KMS-11 (cell line): ENCODE data around the gene UBASH3A.

Experiments
- H2AFZ ChIP-seq: fragments of 200-600 bp; sonication (generic); 2 replicates; pipeline ENCODE4 v1.6.1; 2016; ENCODE audit warnings: antibody characterized with exemption, mixed run types, low read depth
- H3K27ac ChIP-seq: fragments of 200-600 bp; sonication (generic); 2 replicates; pipeline ENCODE4 v1.6.1; 2016; ENCODE audit warnings: mild to moderate bottlenecking, mixed run types
- H3K27me3 ChIP-seq: fragments of 200-600 bp; sonication (generic); 2 replicates; pipeline ENCODE4 v1.6.1; 2017; ENCODE audit warnings: mild to moderate bottlenecking, low read depth, mixed run types, moderate library complexity; ENCODE audit not compliant: insufficient read depth
- H3K36me3 ChIP-seq: fragments of 200-600 bp; sonication (generic); 2 replicates; pipeline ENCODE4 v1.6.1; 2017; ENCODE audit warnings: mild to moderate bottlenecking, mixed run types; ENCODE audit not compliant: insufficient read depth
- H3K4me1 ChIP-seq: fragments of 200-600 bp; sonication (generic); 2 replicates; pipeline ENCODE4 v1.6.1; 2016; ENCODE audit warnings: mild to moderate bottlenecking, low read depth, mixed run types; ENCODE audit not compliant: poor library complexity, severe bottlenecking
- H3K4me2 ChIP-seq: fragments of 200-600 bp; sonication (generic); 2 replicates; pipeline ENCODE4 v1.7.0; 2016; ENCODE audit warnings: mild to moderate bottlenecking, mixed run types
- H3K4me3 ChIP-seq: fragments of 200-600 bp; sonication (generic); IDR thresholded peaks from 2 replicates; pipeline ENCODE4 v1.6.1; 2017; ENCODE audit warnings: low read depth, low read length, mixed read lengths; ENCODE audit not compliant: insufficient read depth
- H3K79me2 ChIP-seq: fragments of 200-600 bp; sonication (generic); 2 replicates; pipeline ENCODE4 v1.6.1; 2016; ENCODE audit warnings: low read depth, mixed run types; ENCODE audit not compliant: insufficient read depth
- H3K9ac ChIP-seq: fragments of 200-600 bp; sonication (generic); 2 replicates; pipeline ENCODE4 v1.6.1; 2016; ENCODE audit warnings: mild to moderate bottlenecking, mixed run types
- H4K20me1 ChIP-seq: fragments of 200-600 bp; sonication (generic); 2 replicates; pipeline ENCODE4 v1.6.1; 2016; ENCODE audit warnings: mild to moderate bottlenecking, mixed run types; ENCODE audit not compliant: insufficient read depth
- TF ChIP-seq, protein P1 (sequence below): fragments of 200-600 bp; sonication (generic); conservative IDR thresholded peaks from 2 replicates; pipeline ENCODE4 v1.6.1; 2017; ENCODE audit warnings: low read depth, mild to moderate bottlenecking, antibody characterized with exemption, low read length, moderate library complexity, mixed read lengths

The UBASH3A gene, protein sequence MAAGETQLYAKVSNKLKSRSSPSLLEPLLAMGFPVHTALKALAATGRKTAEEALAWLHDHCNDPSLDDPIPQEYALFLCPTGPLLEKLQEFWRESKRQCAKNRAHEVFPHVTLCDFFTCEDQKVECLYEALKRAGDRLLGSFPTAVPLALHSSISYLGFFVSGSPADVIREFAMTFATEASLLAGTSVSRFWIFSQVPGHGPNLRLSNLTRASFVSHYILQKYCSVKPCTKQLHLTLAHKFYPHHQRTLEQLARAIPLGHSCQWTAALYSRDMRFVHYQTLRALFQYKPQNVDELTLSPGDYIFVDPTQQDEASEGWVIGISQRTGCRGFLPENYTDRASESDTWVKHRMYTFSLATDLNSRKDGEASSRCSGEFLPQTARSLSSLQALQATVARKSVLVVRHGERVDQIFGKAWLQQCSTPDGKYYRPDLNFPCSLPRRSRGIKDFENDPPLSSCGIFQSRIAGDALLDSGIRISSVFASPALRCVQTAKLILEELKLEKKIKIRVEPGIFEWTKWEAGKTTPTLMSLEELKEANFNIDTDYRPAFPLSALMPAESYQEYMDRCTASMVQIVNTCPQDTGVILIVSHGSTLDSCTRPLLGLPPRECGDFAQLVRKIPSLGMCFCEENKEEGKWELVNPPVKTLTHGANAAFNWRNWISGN

DNA sequence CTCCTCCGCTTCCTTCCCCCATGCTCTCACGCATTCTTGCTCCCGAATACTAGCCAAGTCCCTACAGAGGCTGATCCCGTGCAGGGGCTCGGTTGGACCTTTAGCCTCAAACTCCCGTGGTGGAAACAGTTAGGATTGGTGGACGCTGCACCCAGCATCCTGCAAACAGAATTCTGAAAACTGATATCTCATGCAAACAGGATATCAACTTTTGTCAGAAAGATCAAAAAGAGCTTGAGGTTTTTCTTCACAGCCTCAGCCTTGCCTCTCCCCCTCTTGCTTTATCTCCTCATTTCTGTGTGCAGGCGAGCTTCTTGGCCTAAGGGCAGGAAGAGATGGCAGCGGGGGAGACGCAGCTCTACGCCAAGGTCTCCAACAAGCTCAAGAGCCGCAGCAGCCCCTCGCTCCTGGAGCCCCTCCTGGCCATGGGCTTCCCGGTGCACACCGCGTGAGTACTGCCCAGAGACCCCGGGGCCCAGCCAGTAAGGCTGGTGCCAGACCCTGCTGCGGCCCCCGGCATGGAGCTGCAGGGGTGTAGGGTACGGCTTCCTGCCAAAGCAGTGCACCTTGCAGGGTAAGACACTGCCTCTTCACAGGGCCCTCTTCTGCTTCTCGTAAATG is at the start of gene UBASH3A:
TSS of gene UBASH3A (plus strand) at position 292 of the 621 bp plus-strand sequence. CDS start at position 336, 44 bp downstream.
- TF ChIP-seq, protein P1, sequence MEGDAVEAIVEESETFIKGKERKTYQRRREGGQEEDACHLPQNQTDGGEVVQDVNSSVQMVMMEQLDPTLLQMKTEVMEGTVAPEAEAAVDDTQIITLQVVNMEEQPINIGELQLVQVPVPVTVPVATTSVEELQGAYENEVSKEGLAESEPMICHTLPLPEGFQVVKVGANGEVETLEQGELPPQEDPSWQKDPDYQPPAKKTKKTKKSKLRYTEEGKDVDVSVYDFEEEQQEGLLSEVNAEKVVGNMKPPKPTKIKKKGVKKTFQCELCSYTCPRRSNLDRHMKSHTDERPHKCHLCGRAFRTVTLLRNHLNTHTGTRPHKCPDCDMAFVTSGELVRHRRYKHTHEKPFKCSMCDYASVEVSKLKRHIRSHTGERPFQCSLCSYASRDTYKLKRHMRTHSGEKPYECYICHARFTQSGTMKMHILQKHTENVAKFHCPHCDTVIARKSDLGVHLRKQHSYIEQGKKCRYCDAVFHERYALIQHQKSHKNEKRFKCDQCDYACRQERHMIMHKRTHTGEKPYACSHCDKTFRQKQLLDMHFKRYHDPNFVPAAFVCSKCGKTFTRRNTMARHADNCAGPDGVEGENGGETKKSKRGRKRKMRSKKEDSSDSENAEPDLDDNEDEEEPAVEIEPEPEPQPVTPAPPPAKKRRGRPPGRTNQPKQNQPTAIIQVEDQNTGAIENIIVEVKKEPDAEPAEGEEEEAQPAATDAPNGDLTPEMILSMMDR: no peak
- no peaks in the 10 kb centered on the region for H4K20me1 ChIP-seq
- no peaks in the 10 kb centered on the region for H3K4me1 ChIP-seq
- H3K9ac ChIP-seq: no peak within 1 kb of the TSS
- peaks cover 9% of the 10 kb centered on the region; the same call in 1 of the 2 replicates for H3K27me3 ChIP-seq
- no peaks in the 10 kb centered on the region for H3K79me2 ChIP-seq
- no peak within 1 kb of the TSS for H3K4me2 ChIP-seq
- H3K27ac ChIP-seq: no peak within 1 kb of the TSS
- no peaks in the 10 kb centered on the region for H3K36me3 ChIP-seq
- no peak within 1 kb of the TSS for H3K4me3 ChIP-seq
- H2AFZ ChIP-seq: no peak within 1 kb of the TSS

DNA sequence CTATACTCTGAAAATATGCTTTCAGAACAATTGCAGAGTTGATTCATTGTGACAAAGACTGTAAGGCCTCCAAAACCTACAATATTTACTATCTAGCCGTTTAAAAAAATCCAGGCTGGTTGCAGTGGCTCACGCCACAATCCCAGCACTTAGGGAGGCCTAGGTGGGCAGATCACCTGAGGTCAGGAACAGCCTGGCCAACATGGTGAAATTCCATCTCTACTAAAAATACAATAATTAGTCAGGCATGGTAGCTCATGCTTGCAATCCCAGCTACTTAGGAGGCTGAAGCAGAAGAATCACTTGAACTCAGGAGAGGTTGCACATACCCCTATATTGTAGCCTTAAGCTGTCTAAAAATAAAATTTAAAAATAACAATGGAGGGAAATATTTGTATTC is 47.7 kb upstream of the UBASH3A start:
- Histone ChIP-seq H3K9ac (no peak overlapping the region), H3K4me3 (no peak overlapping the region), H2AFZ (no peak overlapping the region), H3K27me3 (peaks cover 30% of the 10 kb centered on the region; the same call in 1 of the 2 replicates), H3K4me2 (no peak overlapping the region), H3K79me2 (no peaks in the 10 kb centered on the region), H3K4me1 (no peaks in the 10 kb centered on the region), H3K36me3 (no peaks in the 10 kb centered on the region), H3K27ac (no peak overlapping the region), H4K20me1 (no peaks in the 10 kb centered on the region)
- TF ChIP-seq, protein P1: no peak

DNA sequence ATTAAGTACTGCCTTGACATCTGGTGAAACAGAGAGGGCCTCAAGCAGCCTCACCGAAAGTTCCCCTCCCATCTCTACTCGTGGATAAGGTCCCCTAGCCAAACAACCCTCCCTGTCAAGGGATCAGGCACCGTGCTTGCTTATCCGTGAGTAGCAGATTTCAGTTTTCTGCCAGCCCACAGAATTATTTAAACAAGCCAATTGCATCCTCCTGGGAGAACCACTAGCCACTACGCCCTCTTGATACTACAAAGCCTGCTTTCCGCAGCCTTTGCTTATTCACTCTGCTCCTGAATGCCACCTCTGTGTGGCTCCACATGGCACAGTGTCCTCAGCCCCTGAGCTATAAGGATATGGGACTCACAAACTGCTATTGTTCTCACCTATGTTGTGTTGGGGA is 47.1 kb upstream of the UBASH3A start:
- TF ChIP-seq, protein P1: no peak
- H3K27me3 ChIP-seq: peaks cover 24% of the 10 kb centered on the region; the same call in 1 of the 2 replicates
- H3K36me3 ChIP-seq: no peaks in the 10 kb centered on the region
- no peaks in the 10 kb centered on the region for H4K20me1 ChIP-seq
- H3K4me3 ChIP-seq: no peak overlapping the region
- H3K4me1 ChIP-seq: no peaks in the 10 kb centered on the region
- no peak overlapping the region for H2AFZ ChIP-seq
- no peak overlapping the region for H3K9ac ChIP-seq
- no peak overlapping the region for H3K4me2 ChIP-seq
- no peaks in the 10 kb centered on the region for H3K79me2 ChIP-seq
- no peak overlapping the region for H3K27ac ChIP-seq

DNA sequence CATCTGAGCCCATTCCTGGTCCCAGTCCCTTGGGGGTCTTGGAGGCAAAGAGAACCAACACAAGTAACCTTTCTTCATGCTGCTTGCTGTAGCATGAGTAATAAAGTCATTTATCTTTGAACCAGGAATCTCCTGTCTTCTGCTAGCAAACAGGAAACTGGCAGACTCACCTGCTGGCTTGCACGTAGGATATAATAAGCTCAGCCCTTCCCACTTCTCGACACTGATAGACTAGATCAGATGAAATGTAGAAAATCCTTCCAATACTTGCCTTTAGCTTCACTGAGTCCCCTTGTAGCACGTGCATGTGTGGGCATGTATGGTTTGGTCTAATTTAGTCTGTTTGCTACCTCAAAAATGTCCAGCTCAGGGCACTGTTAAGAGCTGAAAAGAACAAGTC is 46.4 kb upstream of the UBASH3A start:
- TF ChIP-seq, protein P1: no peak
- Histone ChIP-seq H3K36me3 (no peaks in the 10 kb centered on the region), H3K4me1 (no peaks in the 10 kb centered on the region), H3K79me2 (no peaks in the 10 kb centered on the region), H4K20me1 (no peaks in the 10 kb centered on the region), H3K4me2 (no peak overlapping the region), H3K27me3 (peaks cover 28% of the 10 kb centered on the region; the same call in 1 of the 2 replicates), H2AFZ (no peak overlapping the region), H3K4me3 (no peak overlapping the region), H3K9ac (no peak overlapping the region), H3K27ac (no peak overlapping the region)
